Endothelial cell of umbilical vein (primary cell): ENCODE data around the gene SLC38A11. TPM values are rescaled to one million over a fixed set of nuclear protein-coding genes. Genes with fewer than 3 reads are reported as not detected.

Source experiments
- BruUV-seq: library from RNA; stranded (reverse); fragments of 400-500 nt; replicated peaks from 2 replicates; lab custom pipeline; 2021; lab: Mats Ljungman, UMichigan
- CTCF ChIA-PET: fragments of 300-600, 350-600 bp; sonication (Branson Sonifier 250); formaldehyde crosslinking; loops from one replicate; lab custom pipeline; 2021; ENCODE audit warnings: antibody characterized with exemption, inconsistent platforms; lab: Charles Lee
- POLR2A ChIA-PET: fragments of 300-600, 350-600 bp; sonication (Branson Sonifier 250); formaldehyde crosslinking; loops from one replicate; lab custom pipeline; 2021; ENCODE audit warnings: antibody characterized with exemption, inconsistent platforms; lab: Charles Lee
- DNase-seq: peaks from one replicate; pipeline ENCODE4 v3.0.0-alpha.2; 2011; ENCODE audit warnings: low read depth, low spot score
- FAIRE-seq: peaks from 2 replicates; lab custom pipeline; 2011; peaks lifted over from hg19 to GRCh38; lab: Jason Lieb, UNC
- H2AFZ ChIP-seq: 2 replicates; pipeline ENCODE4 v1.6.0; 2012; ENCODE audit warnings: low read depth, low read length, control low read depth, inconsistent platforms
- H3K27ac ChIP-seq: 2 replicates; pipeline ENCODE4 v1.5.1; 2011; ENCODE audit warnings: low read depth, mild to moderate bottlenecking, control low read depth, low read length, moderate library complexity; ENCODE audit not compliant: insufficient read depth
- H3K27me3 ChIP-seq, 2 experiments: 2 replicates each; pipeline versions ENCODE4 v1.6.0 to v1.6.1; 2011; ENCODE audit warnings: low read length in 2 of 2, mixed read lengths in 1 of 2; ENCODE audit not compliant: control insufficient read depth in 2 of 2, insufficient read depth in 2 of 2
- H3K36me3 ChIP-seq, 2 experiments: 2 replicates in 1 of 2; 3 replicates in 1 of 2; pipeline ENCODE4 v1.5.1; 2011; ENCODE audit warnings: low read length in 2 of 2, mild to moderate bottlenecking in 1 of 2, moderate library complexity in 1 of 2; ENCODE audit not compliant: control insufficient read depth in 2 of 2, insufficient read depth in 2 of 2; ENCODE audit errors: extremely low read depth in 1 of 2
- H3K4me1 ChIP-seq: 3 replicates; pipeline ENCODE4 v1.5.1; 2011; ENCODE audit warnings: mild to moderate bottlenecking, low read length; ENCODE audit not compliant: control insufficient read depth, insufficient read depth; ENCODE audit errors: extremely low read depth
- H3K4me2 ChIP-seq: 2 replicates; pipeline ENCODE4 v1.6.1; 2011; ENCODE audit warnings: low read length, control low read depth, mixed read lengths; ENCODE audit not compliant: insufficient read depth
- H3K4me3 ChIP-seq, 3 experiments: fragments of 200-600 bp in 1 of 3; sonication (generic), shearing (Covaris generic) in 1 of 3; replicated peaks in 1 of 3; 2 replicates each; pipeline ENCODE4 v1.5.1; 2011 to 2016; ENCODE audit warnings: control low read depth in 3 of 3, low read length in 3 of 3, mild to moderate bottlenecking in 2 of 3, inconsistent platforms in 1 of 3, low read depth in 1 of 3, moderate library complexity in 1 of 3; ENCODE audit not compliant: insufficient read depth in 1 of 3
- H3K79me2 ChIP-seq: 2 replicates; pipeline ENCODE4 v1.6.0; 2012; ENCODE audit warnings: low read length, inconsistent platforms; ENCODE audit not compliant: control insufficient read depth, insufficient read depth
- H3K9ac ChIP-seq: replicated peaks from 2 replicates; pipeline ENCODE3; 2011; ENCODE audit warnings: low read length, control low read depth; ENCODE audit not compliant: insufficient read depth; ENCODE audit errors: extremely low read depth
- H3K9me1 ChIP-seq: replicated peaks from 3 replicates; pipeline ENCODE4 v1.6.0; 2011; ENCODE audit warnings: mild to moderate bottlenecking, low read length; ENCODE audit not compliant: control insufficient read depth, insufficient read depth; ENCODE audit errors: extremely low read depth
- H3K9me3 ChIP-seq: replicated peaks from 2 replicates; pipeline ENCODE4 v1.5.1; 2012; ENCODE audit warnings: low read length, inconsistent platforms; ENCODE audit not compliant: control insufficient read depth, insufficient read depth
- H4K20me1 ChIP-seq: replicated peaks from 2 replicates; pipeline ENCODE3; 2011; ENCODE audit warnings: mild to moderate bottlenecking, low read length; ENCODE audit not compliant: control insufficient read depth, insufficient read depth; ENCODE audit errors: extremely low read depth
- EZH2 ChIP-seq: IDR thresholded peaks from 2 replicates; pipeline ENCODE4 v1.6.1; 2012; ENCODE audit warnings: borderline replicate concordance, low read depth, mild to moderate bottlenecking, moderate library complexity, low read length, inconsistent platforms; ENCODE audit not compliant: severe bottlenecking
- FOS ChIP-seq: IDR thresholded peaks from 2 replicates; pipeline ENCODE4 v1.6.1; 2011; ENCODE audit warnings: mild to moderate bottlenecking, low read length, moderate library complexity, borderline replicate concordance; ENCODE audit not compliant: insufficient read depth
- GATA2 ChIP-seq: IDR thresholded peaks from 2 replicates; pipeline ENCODE4 v1.7.0; 2011; ENCODE audit warnings: low read depth, mild to moderate bottlenecking, moderate library complexity, mixed read lengths, low read length; ENCODE audit not compliant: insufficient read length, insufficient read depth
- JUN ChIP-seq: IDR thresholded peaks from 2 replicates; pipeline ENCODE4 v1.6.1; 2011; ENCODE audit warnings: borderline replicate concordance, low read depth; ENCODE audit not compliant: insufficient read length, insufficient read depth
- MYC ChIP-seq: IDR thresholded peaks from one replicate; pipeline ENCODE4 v1.6.1; 2011; ENCODE audit warnings: mild to moderate bottlenecking, low read depth, low read length
- POLR2A ChIP-seq: IDR thresholded peaks from 2 replicates; pipeline ENCODE4 v1.6.1; 2012; ENCODE audit warnings: low read depth, mild to moderate bottlenecking, control low read depth, low read length
- POLR2AphosphoS5 ChIP-seq: IDR thresholded peaks from 2 replicates; pipeline ENCODE4 v1.6.1; 2012; ENCODE audit warnings: low read depth, mild to moderate bottlenecking, control low read depth, low read length, moderate library complexity; ENCODE audit not compliant: insufficient read depth
- dilution Hi-C: fragments of 300-500 bp; cut with MboI; formaldehyde crosslinking; loops from one replicate; pipeline ENCODE4 v1.15.0; 2019; ENCODE audit warnings: low sequenced_read_pairs; ENCODE audit not compliant: extremely low pct_ligation_motif_present
- intact Hi-C: fragments of 100-400 bp; cut with micrococcal nuclease; formaldehyde crosslinking; loops from one replicate; pipeline ENCODE4 v1.10.0; 2022
- polyA plus RNA-seq, 4 experiments: library from polyadenylated mRNA; depleted of rRNA in 3 of 4; stranded (reverse) in 3 of 4; unstranded in 1 of 4; fragments of >200 nt; gene quantifications; 2 replicates each; pipeline versions ENCODE4 v1.2.1 to v1.2.3, GENCODE V29; 2011 to 2012; ENCODE audit warnings: missing spikeins in 1 of 4
- total RNA-seq: library from RNA; stranded (reverse); gene quantifications from 2 replicates; pipeline ENCODE4 v1.2.3, GENCODE V29; 2021
- TF ChIP-seq, protein P1 (sequence below): IDR thresholded peaks from 2 replicates; pipeline ENCODE4 v1.6.1; 2011; ENCODE audit not compliant: insufficient read depth, insufficient read length
- TF ChIP-seq, protein P2 (sequence below), 2 donors: IDR thresholded peaks; 1 replicate in 1 of 2; 2 replicates in 1 of 2; pipeline ENCODE4 v1.5.1; 2011; ENCODE audit warnings: low read length in 2 of 2, mild to moderate bottlenecking in 2 of 2, moderate library complexity in 2 of 2, control low read depth in 1 of 2, inconsistent platforms in 1 of 2, low read depth in 1 of 2; ENCODE audit not compliant: insufficient read depth in 1 of 2; ENCODE audit errors: extremely low read depth in 1 of 2

SLC38A11 gene
- total and polyA plus RNA-seq, 2 donors (not counting 3 experiments of a cell fraction or from before 2014, with no cell fraction given), result not detected

DNA sequence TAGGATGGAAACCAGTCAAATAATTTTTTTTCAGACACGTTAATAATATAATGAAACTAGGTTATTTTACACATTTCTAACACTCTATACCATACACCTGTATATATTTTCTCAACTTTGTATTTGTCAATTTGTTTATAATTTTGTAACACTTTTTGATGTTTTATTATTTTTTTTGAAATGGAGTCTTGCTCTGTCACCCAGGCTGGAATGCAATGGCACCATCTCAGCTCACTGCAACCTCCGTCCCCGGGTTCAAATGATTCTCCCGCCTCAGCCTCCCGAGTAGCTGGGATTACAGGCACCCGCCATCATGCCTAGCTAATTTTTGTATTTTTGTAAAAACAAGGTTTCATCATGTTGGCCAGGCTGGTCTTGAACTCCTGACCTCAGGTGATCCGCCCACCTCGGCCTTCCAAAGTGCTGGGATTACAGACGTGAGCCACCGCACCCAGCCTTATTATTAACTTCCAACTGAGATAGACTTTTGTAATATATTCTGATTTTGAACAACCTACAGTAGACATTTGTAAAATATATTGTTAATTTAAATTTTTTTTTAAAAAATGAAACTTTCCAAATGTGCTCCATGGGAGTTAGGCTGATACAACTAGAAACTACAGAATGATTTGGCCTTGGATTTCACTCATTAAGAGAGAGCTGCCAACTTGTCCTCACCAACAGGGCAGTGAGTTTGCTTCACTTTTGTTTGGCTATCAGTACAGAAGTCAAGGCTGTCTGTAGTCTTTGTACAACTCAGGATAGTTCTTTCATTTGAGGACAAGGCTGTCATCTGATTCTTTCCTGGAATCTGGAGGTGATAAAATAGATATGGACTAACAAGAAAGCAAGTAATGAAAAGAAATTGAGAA, 79.8 kb downstream of the SLC38A11 start:
- no peak for FAIRE-seq

More for the DNA sequence above, 79.8 kb downstream of the SLC38A11 start:
- dilution Hi-C loops (no loop called here), intact Hi-C loops (no loop called here)
- H3K9ac ChIP-seq, result no peak overlapping the region
- no peaks in the 10 kb centered on the region for H3K27me3 ChIP-seq
- H3K9me3 ChIP-seq, result no peaks in the 10 kb centered on the region
- H4K20me1 ChIP-seq, result no peaks in the 10 kb centered on the region
- no peak overlapping the region for H2AFZ ChIP-seq
- no peaks in the 10 kb centered on the region for H3K9me1 ChIP-seq
- CTCF ChIA-PET, result interaction anchor here (0.6 to 1.3 kb wide), 2 partner anchors 10 to 32 kb away, joined by 3 read pairs; no protein-coding TSS in a partner anchor
- no peak for TF ChIP-seq FOS
- no peak for TF ChIP-seq EZH2
- TF ChIP-seq MYC, result no peak
- TF ChIP-seq POLR2AphosphoS5, result no peak
- TF ChIP-seq, protein P1, sequence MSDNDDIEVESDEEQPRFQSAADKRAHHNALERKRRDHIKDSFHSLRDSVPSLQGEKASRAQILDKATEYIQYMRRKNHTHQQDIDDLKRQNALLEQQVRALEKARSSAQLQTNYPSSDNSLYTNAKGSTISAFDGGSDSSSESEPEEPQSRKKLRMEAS, result no peak
- TF ChIP-seq, protein P2, sequence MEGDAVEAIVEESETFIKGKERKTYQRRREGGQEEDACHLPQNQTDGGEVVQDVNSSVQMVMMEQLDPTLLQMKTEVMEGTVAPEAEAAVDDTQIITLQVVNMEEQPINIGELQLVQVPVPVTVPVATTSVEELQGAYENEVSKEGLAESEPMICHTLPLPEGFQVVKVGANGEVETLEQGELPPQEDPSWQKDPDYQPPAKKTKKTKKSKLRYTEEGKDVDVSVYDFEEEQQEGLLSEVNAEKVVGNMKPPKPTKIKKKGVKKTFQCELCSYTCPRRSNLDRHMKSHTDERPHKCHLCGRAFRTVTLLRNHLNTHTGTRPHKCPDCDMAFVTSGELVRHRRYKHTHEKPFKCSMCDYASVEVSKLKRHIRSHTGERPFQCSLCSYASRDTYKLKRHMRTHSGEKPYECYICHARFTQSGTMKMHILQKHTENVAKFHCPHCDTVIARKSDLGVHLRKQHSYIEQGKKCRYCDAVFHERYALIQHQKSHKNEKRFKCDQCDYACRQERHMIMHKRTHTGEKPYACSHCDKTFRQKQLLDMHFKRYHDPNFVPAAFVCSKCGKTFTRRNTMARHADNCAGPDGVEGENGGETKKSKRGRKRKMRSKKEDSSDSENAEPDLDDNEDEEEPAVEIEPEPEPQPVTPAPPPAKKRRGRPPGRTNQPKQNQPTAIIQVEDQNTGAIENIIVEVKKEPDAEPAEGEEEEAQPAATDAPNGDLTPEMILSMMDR (IDR thresholded peaks at IDR 0.05; ENCODE audit: extremely low read depth in 1 of 2, insufficient read depth in 1 of 2, low read depth in 1 of 2, low read length in 2 of 2), result no peak
- TF ChIP-seq POLR2A, result no peak
- no peak for TF ChIP-seq GATA2
- TF ChIP-seq JUN, result no peak
- no peaks in the 10 kb centered on the region for H3K36me3 ChIP-seq
- H3K79me2 ChIP-seq, result no peaks in the 10 kb centered on the region
- POLR2A ChIA-PET, result no interaction called here
- BruUV-seq, result no TSS peak
- no peak for DNase-seq
- no peaks in the 10 kb centered on the region for H3K4me1 ChIP-seq
- H3K4me2 ChIP-seq, result no peak overlapping the region
- no peak overlapping the region for H3K27ac ChIP-seq
- H3K4me3 ChIP-seq, result no peak overlapping the region
